AG04449 (cell line): ENCODE data around the gene FOXP1.

Source experiments
- CTCF ChIA-PET: fragments of 350-600 bp; formaldehyde crosslinking; extraction: SDS; loops from one replicate; lab custom pipeline; 2021; ENCODE audit warnings: antibody characterized with exemption; lab: Yijun Ruan, JAX
- POLR2A ChIA-PET: fragments of 400-600, 350-600 bp; formaldehyde crosslinking; extraction: SDS; loops from one replicate; lab custom pipeline; 2020; ENCODE audit warnings: antibody characterized with exemption, inconsistent platforms; lab: Yijun Ruan, JAX
- DNase-seq: peaks from one replicate; pipeline ENCODE4 v3.0.0-alpha.2; 2010; ENCODE audit warnings: low read depth, low spot score
- H3K4me3 ChIP-seq: 2 replicates; pipeline ENCODE4 v1.5.1; 2011; ENCODE audit warnings: low read depth, mild to moderate bottlenecking, control low read depth, low read length
- TF ChIP-seq, protein P1 (sequence below): IDR thresholded peaks from one replicate; pipeline ENCODE4 v1.5.1; 2011; ENCODE audit warnings: mild to moderate bottlenecking, moderate library complexity, low read length, control low read depth, inconsistent platforms; ENCODE audit not compliant: insufficient read depth; ENCODE audit errors: missing control alignments

FOXP1 gene

DNA sequence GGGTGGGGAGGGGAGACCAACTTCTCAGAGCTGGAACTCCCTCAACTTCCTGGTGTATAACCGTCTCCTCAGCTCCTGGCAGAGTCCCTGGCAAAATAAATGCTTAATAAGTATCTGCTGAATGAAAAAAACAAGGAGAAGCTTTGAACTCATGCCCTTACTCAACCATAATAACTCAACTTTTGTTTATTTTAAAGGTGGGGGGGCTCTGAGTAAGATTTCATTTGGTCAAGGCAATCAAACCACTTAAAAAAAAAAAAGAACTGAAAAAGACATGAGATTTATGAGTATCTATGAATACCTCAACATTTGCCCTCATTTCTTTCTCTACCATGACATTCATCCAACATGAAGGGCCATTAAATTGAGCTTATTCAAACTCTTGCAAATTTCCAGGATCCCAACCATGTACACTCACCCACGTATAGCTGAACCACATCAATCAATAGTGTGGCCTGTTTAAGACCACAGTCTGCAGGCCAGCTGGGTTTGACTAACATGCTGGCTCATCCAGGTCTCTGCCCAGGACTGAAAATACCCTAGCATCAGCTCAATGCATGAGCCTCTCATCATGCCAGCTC lies 157.9 kb downstream of the FOXP1 start:
- TF ChIP-seq, protein P1, sequence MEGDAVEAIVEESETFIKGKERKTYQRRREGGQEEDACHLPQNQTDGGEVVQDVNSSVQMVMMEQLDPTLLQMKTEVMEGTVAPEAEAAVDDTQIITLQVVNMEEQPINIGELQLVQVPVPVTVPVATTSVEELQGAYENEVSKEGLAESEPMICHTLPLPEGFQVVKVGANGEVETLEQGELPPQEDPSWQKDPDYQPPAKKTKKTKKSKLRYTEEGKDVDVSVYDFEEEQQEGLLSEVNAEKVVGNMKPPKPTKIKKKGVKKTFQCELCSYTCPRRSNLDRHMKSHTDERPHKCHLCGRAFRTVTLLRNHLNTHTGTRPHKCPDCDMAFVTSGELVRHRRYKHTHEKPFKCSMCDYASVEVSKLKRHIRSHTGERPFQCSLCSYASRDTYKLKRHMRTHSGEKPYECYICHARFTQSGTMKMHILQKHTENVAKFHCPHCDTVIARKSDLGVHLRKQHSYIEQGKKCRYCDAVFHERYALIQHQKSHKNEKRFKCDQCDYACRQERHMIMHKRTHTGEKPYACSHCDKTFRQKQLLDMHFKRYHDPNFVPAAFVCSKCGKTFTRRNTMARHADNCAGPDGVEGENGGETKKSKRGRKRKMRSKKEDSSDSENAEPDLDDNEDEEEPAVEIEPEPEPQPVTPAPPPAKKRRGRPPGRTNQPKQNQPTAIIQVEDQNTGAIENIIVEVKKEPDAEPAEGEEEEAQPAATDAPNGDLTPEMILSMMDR: no peak
- no peak overlapping the region for H3K4me3 ChIP-seq
- ChIA-PET POLR2A (interaction anchor here (0.7 to 1.4 kb wide), 13 partner anchors 54 to 706 kb away, joined by 3 to 13 read pairs (median 4); partner anchors contain the start of gene FOXP1), CTCF (interaction anchor here (0.8 to 1.5 kb wide), 3 partner anchors 8 to 160 kb away, joined by 4 to 5 read pairs (median 4); no protein-coding TSS in a partner anchor)
- DNase-seq: peak; percentile 78

DNA sequence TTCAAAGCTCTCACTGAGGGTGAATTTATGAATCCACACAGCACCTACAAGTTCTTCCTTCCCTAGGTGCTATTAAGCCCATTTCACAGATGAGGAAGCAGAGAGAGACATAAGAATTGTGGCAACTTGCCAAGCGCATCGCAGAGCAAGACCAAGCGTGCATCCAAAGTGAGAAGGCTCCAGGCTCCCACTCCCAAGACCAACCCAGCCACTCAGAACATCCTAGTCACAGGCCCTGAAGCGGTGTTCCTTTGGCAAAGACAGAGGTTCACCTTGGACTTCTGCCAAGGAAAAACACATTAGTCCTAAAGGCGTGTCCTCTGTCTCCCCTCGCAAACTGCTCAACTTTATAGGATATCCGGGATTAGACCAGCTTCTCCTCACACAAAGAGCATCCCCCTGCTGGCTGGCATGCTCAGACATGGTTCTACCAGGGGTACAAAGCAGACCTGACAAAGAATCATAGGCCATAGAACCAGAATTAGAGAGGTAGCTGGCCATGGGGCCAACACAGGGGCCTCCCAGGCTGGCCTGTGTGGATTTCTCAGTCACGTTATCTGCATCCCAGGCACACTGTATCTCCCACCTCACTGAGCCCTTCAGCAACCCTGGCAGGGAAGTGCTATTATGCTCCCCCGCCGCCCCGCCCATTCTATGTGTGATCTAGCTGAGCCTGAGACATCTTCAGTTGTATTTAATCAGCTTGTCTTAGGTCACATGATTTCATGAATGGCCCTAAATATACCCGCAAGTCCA lies 160.2 kb downstream of the FOXP1 start:
- TF ChIP-seq, protein P1: no peak
- ChIA-PET CTCF (interaction anchor here (0.8 kb wide), 1 partner anchor 17 kb away, joined by 3 read pairs; no protein-coding TSS in a partner anchor), POLR2A (no interaction called here)
- no peak for DNase-seq
- no peak overlapping the region for H3K4me3 ChIP-seq

DNA sequence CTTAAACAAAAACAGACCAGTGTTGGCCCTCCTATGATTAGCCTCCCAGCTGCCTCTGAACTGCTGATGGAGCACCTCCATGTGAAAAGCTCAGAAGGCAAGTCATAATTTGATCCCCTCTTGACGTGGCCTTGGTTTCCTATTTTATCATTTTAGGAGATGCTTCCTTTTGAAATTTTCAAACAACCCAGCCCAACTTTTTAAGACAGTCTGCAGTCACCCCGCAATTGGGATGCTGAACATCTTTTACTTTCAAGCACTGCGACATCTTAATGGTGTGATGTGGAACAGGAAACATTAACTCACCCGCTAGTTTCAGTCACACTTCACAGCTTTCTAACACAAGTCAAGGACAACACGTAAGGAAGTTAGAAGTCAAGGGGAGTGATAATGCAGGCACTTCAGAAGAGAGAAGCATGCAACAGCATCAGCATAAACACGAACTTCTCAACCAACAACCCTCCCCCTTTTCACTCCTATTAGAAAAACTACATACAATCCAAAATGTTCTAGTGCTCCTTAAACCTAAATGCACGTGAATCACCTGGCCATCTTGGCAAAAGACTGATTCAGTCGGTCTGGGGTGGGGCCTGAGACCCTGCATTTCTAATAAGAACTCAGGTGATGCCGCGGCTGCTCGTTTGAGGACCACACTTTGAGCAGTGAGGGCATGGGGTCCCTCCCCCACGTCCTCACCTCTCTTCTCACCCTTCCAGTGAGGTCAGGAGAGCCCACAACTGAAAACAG lies 161.5 kb downstream of the FOXP1 start:
- no peak for DNase-seq
- POLR2A ChIA-PET: no interaction called here
- CTCF ChIA-PET: no interaction called here

GRCh38 chr3:71421475-71421819 lies 162.1 kb downstream of the FOXP1 start:
- H3K4me3 ChIP-seq: no peak overlapping the region
- CTCF ChIA-PET: no interaction called here
- POLR2A ChIA-PET: no interaction called here
- no peak for DNase-seq
- TF ChIP-seq, protein P1: no peak

More for the DNA sequence above, 161.5 kb downstream of the FOXP1 start:
- TF ChIP-seq, protein P1: no peak
- no peak overlapping the region for H3K4me3 ChIP-seq

DNA sequence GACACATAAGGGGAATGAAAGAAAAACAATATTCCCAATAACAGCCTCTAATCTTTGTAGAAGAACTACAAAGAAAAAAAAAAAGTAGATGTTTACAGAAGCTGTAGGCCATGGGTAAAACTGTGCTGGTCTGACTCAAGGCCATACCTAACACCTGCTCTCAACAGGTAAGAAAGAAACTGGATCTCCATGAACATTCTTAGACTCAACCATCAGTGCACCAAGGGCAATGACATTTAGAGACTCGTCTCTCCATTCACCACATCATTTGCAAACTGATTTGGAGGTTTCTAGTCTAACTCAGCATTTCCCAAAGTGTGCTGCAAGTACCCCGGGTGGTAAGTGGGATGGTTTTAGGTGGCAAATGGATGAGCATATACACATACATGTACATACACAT lies 164.2 kb downstream of the FOXP1 start:
- CTCF ChIA-PET: no interaction called here
- TF ChIP-seq, protein P1: no peak
- no peak for DNase-seq
- POLR2A ChIA-PET: no interaction called here
- no peak overlapping the region for H3K4me3 ChIP-seq

DNA sequence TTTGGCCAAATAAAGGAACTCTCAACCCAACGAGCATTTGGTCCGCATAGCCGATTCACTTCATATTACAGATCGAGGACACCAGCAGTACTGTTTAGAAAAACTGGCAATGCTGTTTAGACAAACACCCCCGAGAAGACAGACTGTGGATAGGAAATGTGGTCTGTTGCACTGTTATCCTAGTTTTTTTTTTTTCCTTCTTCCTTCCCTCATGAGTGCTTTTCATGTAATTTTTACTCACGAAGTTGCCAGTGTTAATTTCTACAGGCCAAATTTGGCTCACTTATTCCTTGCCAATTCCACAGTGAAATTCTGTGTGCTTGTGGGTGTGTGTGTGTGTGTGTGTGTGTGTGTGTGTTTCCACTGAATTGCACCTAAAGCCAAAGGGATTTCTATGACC lies 165.7 kb downstream of the FOXP1 start:
- TF ChIP-seq, protein P1: no peak
- CTCF ChIA-PET: interaction anchor here (0.7 to 1.3 kb wide), 4 partner anchors 8 to 172 kb away, joined by 3 to 4 read pairs (median 3); no protein-coding TSS in a partner anchor
- no peak overlapping the region for H3K4me3 ChIP-seq

More for the DNA sequence above, 165.7 kb downstream of the FOXP1 start:
- DNase-seq: no peak
- POLR2A ChIA-PET: no interaction called here
